Transverse colon (tissue), 4 donors: ENCODE measurements around the gene MYO3A. TPM values are rescaled to one million over a fixed set of nuclear protein-coding genes. Genes with fewer than 3 reads are reported as not detected.

ENCODE experiments used
- DNase-seq: peaks from one replicate; pipeline ENCODE4 v3.0.0-alpha.2; 2019
- H3K27ac ChIP-seq, 4 donors: fragments of 200-600 bp; sonication (generic); 2 replicates each; pipeline ENCODE4 v1.5.1; 2016 to 2018; ENCODE audit warnings: inconsistent platforms in 4 of 4
- H3K27me3 ChIP-seq: fragments of 200-600 bp; sonication (generic); 2 replicates; pipeline ENCODE4 v1.5.1; 2017; ENCODE audit warnings: inconsistent platforms
- H3K36me3 ChIP-seq, 4 donors: fragments of 200-600 bp; sonication (generic); 2 replicates each; pipeline ENCODE4 v1.5.1; 2017 to 2019; ENCODE audit warnings: inconsistent platforms in 4 of 4
- H3K4me1 ChIP-seq, 4 donors: fragments of 200-600 bp; sonication (generic); 2 replicates each; pipeline ENCODE4 v1.5.1; 2017 to 2020; ENCODE audit warnings: inconsistent platforms in 4 of 4
- H3K4me3 ChIP-seq, 4 donors: fragments of 200-600 bp; sonication (generic); 1 replicate in 1 of 4; 2 replicates in 3 of 4; pipeline versions ENCODE4 v1.5.1 to v1.6.1; 2017 to 2019; ENCODE audit warnings: inconsistent platforms in 4 of 4
- H3K9me3 ChIP-seq, 2 donors: fragments of 200-600 bp; sonication (generic); 2 replicates each; pipeline ENCODE4 v1.5.1; 2017 to 2019; ENCODE audit warnings: inconsistent platforms in 2 of 2
- CTCF ChIP-seq, 5 experiments: fragments of 200-600 bp in 3 of 5; fragments of 450-650 bp in 2 of 5; sonication (generic) in 3 of 5; IDR thresholded peaks; 1 replicate in 2 of 5; 2 replicates in 3 of 5; pipeline ENCODE4 v1.5.1; 2016 to 2017; ENCODE audit warnings: antibody characterized with exemption in 5 of 5, inconsistent platforms in 3 of 5, mild to moderate bottlenecking in 2 of 5, moderate library complexity in 1 of 5
- EP300 ChIP-seq: sonication (generic); formaldehyde crosslinking; IDR thresholded peaks from one replicate; pipeline ENCODE4 v1.6.1; 2017; ENCODE audit warnings: antibody characterized with exemption, low read depth
- POLR2A ChIP-seq: fragments of 450-650 bp; IDR thresholded peaks from one replicate; pipeline ENCODE4 v1.6.1; 2016; ENCODE audit warnings: antibody characterized with exemption, mild to moderate bottlenecking, moderate library complexity
- POLR2AphosphoS5 ChIP-seq, 3 donors: sonication (generic); formaldehyde crosslinking; IDR thresholded peaks; one replicate each; pipeline ENCODE4 v1.6.1; 2016; ENCODE audit warnings: antibody characterized with exemption in 3 of 3
- WGBS, 2 donors: methylation state at CpG; one replicate each; pipeline ENCODE4 v1.1.5; 2018; ENCODE audit warnings: low coverage in 1 of 2; 5-methylcytosine and 5-hydroxymethylcytosine counted together
- in situ Hi-C, 4 donors: fragments of 200-750 bp; cut with MboI; loops; one replicate each; pipeline versions ENCODE4 v1.15.0 to v1.15.1; 2017; ENCODE audit warnings: low sequenced_read_pairs in 3 of 4, low pct_ligation_motif_present in 1 of 4, low pct_unique_long_range_greater_than_20kb in 1 of 4
- intact Hi-C: fragments of 100-400 bp; cut with DNase I; formaldehyde crosslinking; loops from one replicate; pipeline ENCODE4 v1.15.1; 2023; ENCODE audit warnings: low total_unique reads
- total RNA-seq, 4 donors: library from RNA; depleted of rRNA; stranded (reverse); fragments of >200 nt; gene quantifications; one replicate each; pipeline ENCODE4 v1.1.0, GENCODE V29; 2016

The MYO3A gene
- total RNA-seq, 4 donors from 2014 or later = 0.27 to 1.3 (median 1.2) TPM; not detected in 1

GRCh38 chr10:26112532-26112931 lies 178.5 kb downstream of the MYO3A start:
- in situ Hi-C loops = no loop called here
- Histone ChIP-seq H3K27ac (no peak overlapping the region), H3K27me3 (no peaks in the 10 kb centered on the region), H3K4me1 (no peaks in the 10 kb centered on the region), H3K36me3 (no peaks in the 10 kb centered on the region), H3K4me3 (no peak overlapping the region), H3K9me3 (no peaks in the 10 kb centered on the region)
- 45 to 57% methylated on average over 2 to 3 of the region's 3 CpGs for WGBS, 2 donors
- DNase-seq = no peak
- TF ChIP-seq CTCF (IDR thresholded peaks at IDR 0.05) = no peak
- TF ChIP-seq EP300 = no peak
- TF ChIP-seq POLR2AphosphoS5 (IDR thresholded peaks at IDR 0.05) = no peak
- no peak for TF ChIP-seq POLR2A
- intact Hi-C loops = no loop called here

- 77 to 78% methylated on average over 3 of the region's 3 CpGs for WGBS, 2 donors
- H3K36me3 ChIP-seq = no peaks in the 10 kb centered on the region
- DNase-seq = no peak
Measured at GRCh38 chr10:26138613-26139012, 204.6 kb downstream of the MYO3A start.

GRCh38 chr10:26156019-26156418 lies 222.0 kb downstream of the MYO3A start:
- intact Hi-C loops = no loop called here

More at GRCh38 chr10:26138613-26139012, 204.6 kb downstream of the MYO3A start:
- no peak overlapping the region for H3K27ac ChIP-seq
- in situ Hi-C loops = no loop called here
- TF ChIP-seq POLR2A (no peak), POLR2AphosphoS5 (IDR thresholded peaks at IDR 0.05) (no peak), CTCF (IDR thresholded peaks at IDR 0.05) (no peak), EP300 (no peak)
- H3K27me3 ChIP-seq = no peaks in the 10 kb centered on the region
- intact Hi-C loops = no loop called here
- no peaks in the 10 kb centered on the region for H3K4me1 ChIP-seq
- no peaks in the 10 kb centered on the region for H3K9me3 ChIP-seq
- no peak overlapping the region for H3K4me3 ChIP-seq

GRCh38 chr10:26157734-26158133 lies 223.7 kb downstream of the MYO3A start:
- intact Hi-C loops = no loop called here
- H3K36me3 ChIP-seq = no peaks in the 10 kb centered on the region
- no peaks in the 10 kb centered on the region for H3K9me3 ChIP-seq
- H3K4me1 ChIP-seq = no peaks in the 10 kb centered on the region
- no peak for DNase-seq
- no peaks in the 10 kb centered on the region for H3K27me3 ChIP-seq
- 66 to 72% methylated on average over 3 to 4 of the region's 4 CpGs for WGBS, 2 donors
- in situ Hi-C loops = no loop called here
- no peak overlapping the region for H3K27ac ChIP-seq
- no peak overlapping the region for H3K4me3 ChIP-seq
- TF ChIP-seq POLR2A (no peak), POLR2AphosphoS5 (IDR thresholded peaks at IDR 0.05) (no peak), EP300 (no peak), CTCF (IDR thresholded peaks at IDR 0.05) (no peak)

More at GRCh38 chr10:26156019-26156418, 222.0 kb downstream of the MYO3A start:
- Histone ChIP-seq H3K36me3 (no peaks in the 10 kb centered on the region), H3K27me3 (no peaks in the 10 kb centered on the region), H3K9me3 (no peaks in the 10 kb centered on the region), H3K4me3 (no peak overlapping the region), H3K27ac (no peak overlapping the region), H3K4me1 (no peaks in the 10 kb centered on the region)
- 64 to 84% methylated on average over 3 to 7 of the region's 7 CpGs for WGBS, 2 donors
- DNase-seq = no peak
- no peak for TF ChIP-seq POLR2AphosphoS5 (IDR thresholded peaks at IDR 0.05)
- no peak for TF ChIP-seq POLR2A
- TF ChIP-seq CTCF (IDR thresholded peaks at IDR 0.05) = no peak
- TF ChIP-seq EP300 = no peak
- in situ Hi-C loops = no loop called here
